H1 (cell line): ENCODE data around the gene LRRTM4. TPM values are rescaled to one million over a fixed set of nuclear protein-coding genes. Genes with fewer than 3 reads are reported as not detected.

Experiments
- KDM1A ChIP-seq: fragments of 200-600, 300-600 bp; sonication (generic); IDR thresholded peaks from 2 replicates; pipeline ENCODE4 v1.7.1; 2016; ENCODE audit warnings: mild to moderate bottlenecking, low read length, borderline replicate concordance
- SIN3A ChIP-seq, 2 experiments: IDR thresholded peaks in 1 of 2; conservative IDR thresholded peaks in 1 of 2; 2 replicates each; pipeline ENCODE4 v1.6.1; 2011 to 2012; ENCODE audit warnings: low read length in 2 of 2, improper control_type of control experiment in 1 of 2, low read depth in 1 of 2, mild to moderate bottlenecking in 1 of 2
- polyA plus RNA-seq, 7 experiments: library from polyadenylated mRNA; depleted of rRNA in 3 of 7; stranded (reverse) in 5 of 7; unstranded in 2 of 7; fragments of >200 nt in 5 of 7; fragments of 200-250 nt in 2 of 7; gene quantifications; 1 replicate in 5 of 7; 2 replicates in 1 of 7; 4 replicates in 1 of 7; pipeline versions ENCODE4 v1.2.1 to v1.2.3, GENCODE V29; 2011 to 2013; ENCODE audit warnings: missing spikeins in 2 of 7, mixed read lengths in 2 of 7
- total RNA-seq: library from RNA; stranded (reverse); fragmentation: NEBNext Ultra II Directional; extraction: Animal tissue kit (Norgen Biotek cat#: 25700); gene quantifications from 2 replicates; pipeline ENCODE4 v1.2.1, GENCODE V29; 2021
- TF ChIP-seq, protein P1 (sequence below): IDR thresholded peaks from 2 replicates; pipeline ENCODE4 v1.6.1; 2012; ENCODE audit warnings: low read length, inconsistent platforms

The LRRTM4 gene
- total and polyA plus RNA-seq, 2 of the 8 experiments (the other 6 are each of a cell fraction or from before 2014, with no cell fraction given) = 3.6 to 9.5 TPM

DNA sequence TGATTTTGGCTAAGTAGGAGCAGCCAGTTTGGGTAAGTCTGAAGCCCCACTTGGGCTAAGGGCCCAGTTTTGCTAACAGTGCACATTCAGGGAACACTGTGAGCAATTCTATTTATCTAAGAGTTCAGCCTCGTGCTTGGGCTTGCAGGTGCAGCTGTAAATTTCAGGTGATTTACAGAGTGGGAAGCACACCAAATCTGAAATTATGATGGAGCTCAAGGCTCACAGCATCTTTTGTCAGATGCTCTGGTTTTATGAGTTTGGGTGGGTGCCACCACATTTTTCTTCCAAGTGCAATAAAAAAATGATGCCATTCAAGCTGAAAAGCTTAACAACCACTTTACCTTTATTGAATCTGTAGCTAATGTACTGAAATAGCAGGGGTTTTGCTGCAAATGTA lies 671.2 kb downstream of the LRRTM4 start (continued):
- TF ChIP-seq, protein P1, sequence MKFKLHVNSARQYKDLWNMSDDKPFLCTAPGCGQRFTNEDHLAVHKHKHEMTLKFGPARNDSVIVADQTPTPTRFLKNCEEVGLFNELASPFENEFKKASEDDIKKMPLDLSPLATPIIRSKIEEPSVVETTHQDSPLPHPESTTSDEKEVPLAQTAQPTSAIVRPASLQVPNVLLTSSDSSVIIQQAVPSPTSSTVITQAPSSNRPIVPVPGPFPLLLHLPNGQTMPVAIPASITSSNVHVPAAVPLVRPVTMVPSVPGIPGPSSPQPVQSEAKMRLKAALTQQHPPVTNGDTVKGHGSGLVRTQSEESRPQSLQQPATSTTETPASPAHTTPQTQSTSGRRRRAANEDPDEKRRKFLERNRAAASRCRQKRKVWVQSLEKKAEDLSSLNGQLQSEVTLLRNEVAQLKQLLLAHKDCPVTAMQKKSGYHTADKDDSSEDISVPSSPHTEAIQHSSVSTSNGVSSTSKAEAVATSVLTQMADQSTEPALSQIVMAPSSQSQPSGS = no peak
- TF ChIP-seq KDM1A = no peak
- TF ChIP-seq SIN3A (conservative IDR thresholded peaks at IDR 0.05 in 1 of 2, IDR thresholded peaks at IDR 0.05 in 1 of 2; ENCODE audit: low read depth in 1 of 2, low read length in 2 of 2) = no peak
